Lung microvascular endothelial cell (primary cell): ENCODE results near the gene TTC7B. TPM values are rescaled to one million over a fixed set of nuclear protein-coding genes. Genes with fewer than 3 reads are reported as not detected.

ENCODE experiments used
- DNase-seq, 2 donors: peaks; one replicate each; pipeline versions ENCODE4 v3.0.0 to v3.0.0-alpha.2; 2010; ENCODE audit warnings: low read depth in 2 of 2
- total RNA-seq: library from RNA; depleted of rRNA; stranded (reverse); fragments of >200 nt; gene quantifications from 2 replicates; pipeline ENCODE4 v1.2.1, GENCODE V29; 2014

TTC7B gene
- total RNA-seq, 1 donor from 2014 or later, result 14.7 TPM

DNA sequence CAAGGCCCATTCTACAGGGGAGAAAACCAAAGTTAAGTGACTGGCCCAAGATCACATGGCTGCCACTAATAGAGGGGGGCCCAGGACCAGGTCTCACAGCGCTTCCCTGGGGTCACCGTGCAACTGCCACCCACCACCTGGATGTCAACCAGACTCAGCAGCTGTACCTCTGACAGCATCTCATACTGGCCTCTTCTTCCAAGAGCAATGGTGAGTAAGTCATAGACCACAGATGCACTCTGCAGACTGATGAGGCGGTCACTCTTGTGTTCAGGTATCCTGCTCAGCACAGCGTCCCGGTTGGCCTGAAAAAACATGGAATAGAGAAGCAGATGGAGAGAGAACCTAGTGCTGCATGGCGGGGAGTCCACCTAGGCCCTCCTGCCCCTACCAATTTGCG is 139.9 kb downstream of the TTC7B start:
- DNase-seq, result no peak

DNA sequence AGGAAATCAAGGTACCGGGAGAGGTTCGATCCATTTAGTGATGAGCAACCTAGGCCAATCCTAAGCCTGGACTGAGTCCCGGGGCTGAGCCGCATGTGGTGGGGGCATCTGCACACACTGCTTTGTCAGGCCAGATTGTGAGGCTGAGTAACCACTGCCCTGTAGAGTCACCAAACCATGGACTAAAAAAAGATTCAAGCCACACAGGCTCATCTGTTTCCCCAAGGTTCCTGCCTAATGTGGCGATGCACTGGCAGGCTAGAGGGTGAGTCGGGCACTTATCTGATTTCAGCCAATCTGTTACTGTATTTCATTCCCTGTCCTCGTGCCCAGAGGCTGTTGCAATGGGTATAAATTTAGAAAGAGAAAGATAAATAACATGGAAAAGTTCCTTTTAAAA is 140.8 kb downstream of the TTC7B start:
- no peak for DNase-seq

DNA sequence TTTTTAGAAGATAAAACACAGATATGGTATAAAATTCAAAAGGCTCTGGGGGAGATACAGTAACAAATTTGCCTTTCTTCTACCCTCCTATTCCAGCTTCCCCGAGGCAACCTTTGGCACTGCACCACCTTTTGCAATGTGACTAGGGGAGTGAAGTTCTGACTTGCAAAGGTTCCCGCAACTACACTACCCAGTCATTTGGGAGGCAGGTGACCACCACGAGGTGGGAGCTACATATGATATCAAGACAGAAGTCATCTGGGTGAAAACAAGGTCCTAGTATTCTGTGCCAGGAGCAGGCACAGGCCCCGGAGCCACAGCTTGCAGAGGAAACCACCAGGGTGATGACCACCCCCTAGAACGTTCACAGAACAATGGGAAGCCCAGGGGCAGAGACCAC is 141.5 kb downstream of the TTC7B start:
- no peak for DNase-seq

DNA sequence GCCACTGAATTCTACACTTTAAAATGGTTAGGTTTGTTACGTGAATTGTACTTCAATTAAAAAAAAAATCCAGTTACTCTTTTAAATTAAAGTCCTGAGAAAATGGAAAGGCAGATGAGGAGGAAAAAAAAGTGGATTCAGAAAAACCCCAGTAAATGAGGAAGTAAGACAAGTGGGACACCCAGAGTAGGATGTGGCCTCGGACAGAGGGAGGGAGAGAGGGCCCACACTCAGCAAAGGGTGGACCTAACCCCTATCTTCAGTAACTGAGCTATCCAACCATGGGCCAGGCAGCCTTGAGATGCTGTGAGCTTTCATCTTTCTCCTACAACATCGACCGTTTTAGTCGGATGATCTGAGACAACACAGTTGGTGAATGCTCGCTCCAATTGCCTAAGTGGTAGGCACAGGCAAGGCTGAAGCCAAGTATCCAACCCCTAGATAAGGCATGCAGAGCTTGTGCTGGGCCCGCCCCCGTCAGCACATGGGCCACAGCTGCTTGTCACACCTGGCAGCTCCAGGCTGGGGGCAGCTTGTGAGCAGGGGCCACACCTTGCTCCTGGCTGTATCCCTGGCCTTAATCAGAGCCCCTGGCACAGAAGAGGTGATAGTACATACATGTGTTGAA is 142.1 kb downstream of the TTC7B start:
- DNase-seq, result no peak

DNA sequence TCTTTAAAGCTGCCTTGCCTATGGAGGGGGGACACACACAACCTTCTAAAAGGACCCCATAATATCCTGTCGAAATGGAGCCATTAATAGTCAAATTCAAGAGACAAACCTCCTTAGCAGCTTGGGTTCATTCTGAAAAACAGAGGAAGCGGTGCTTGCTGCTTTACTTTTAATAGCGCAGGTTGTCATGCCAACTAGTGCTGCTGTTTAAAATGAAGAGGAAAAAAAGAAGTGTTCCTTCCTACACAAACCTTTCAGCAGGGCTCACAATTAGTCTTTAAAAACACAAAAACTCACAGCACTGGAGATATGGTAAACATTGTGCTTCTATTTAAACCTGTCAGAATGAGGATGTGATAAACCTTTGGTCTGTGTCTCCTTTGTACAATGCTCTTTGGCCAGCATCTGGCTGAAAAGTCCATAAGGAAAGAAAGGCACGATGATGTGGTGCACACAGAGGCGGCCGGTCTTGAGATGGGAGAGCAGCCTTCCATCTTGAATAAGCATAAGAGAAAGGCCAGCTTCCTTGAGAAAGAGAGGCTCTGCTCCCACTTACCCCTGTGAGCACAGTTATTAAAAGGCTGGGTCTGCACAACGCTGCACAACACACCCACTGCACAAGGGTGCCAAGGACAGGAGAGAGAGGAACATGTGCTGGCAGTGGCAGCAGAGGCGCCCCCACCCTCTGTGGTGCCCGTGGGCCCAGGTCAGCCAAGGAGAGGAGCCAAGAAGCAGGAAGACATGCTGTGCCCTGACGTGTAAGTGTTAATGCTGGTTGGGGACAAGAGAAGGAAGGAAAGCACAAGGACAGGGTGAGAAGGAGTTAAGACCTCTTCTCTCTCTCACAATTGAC is 144.6 kb downstream of the TTC7B start:
- peak in 1 of 2 donors; percentile 35 for DNase-seq

DNA sequence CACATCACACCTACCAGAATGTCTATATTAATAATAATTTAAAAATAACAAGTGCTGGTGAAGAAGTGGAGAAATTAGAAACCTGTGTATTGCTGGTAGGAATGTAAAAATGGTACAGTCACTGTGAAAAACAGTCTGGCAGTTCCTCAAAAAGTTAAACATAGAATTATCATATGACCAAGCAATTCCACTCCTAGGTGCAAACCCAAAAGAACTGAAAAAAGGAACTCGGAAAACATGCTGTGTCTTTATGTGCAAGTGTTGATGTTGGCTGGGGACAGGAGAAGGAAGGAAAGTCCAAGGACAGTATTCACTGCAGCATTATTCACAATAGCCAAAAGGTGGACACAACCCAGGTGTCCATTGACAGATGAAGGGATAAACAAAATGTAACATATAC is 146.5 kb downstream of the TTC7B start:
- no peak for DNase-seq

DNA sequence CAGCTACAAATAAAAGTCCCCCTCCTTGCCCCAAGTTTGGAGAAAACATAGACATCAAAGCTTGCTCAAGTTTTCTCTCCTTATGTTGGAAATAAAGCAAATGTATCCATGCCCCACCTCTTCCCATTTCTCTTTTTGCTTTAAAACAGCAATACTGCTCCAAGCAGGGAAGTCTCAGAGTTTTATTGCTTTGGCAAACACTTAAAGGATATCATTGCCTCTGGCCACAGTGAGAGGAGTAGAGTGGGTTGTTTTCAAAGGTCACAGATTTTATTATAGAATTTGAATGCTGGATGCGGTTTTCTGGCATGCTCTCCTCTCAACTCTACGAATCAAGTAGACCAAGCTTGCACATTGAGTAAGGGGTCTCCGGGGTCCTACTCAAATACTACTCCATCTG is 149.7 kb downstream of the TTC7B start:
- no peak for DNase-seq

DNA sequence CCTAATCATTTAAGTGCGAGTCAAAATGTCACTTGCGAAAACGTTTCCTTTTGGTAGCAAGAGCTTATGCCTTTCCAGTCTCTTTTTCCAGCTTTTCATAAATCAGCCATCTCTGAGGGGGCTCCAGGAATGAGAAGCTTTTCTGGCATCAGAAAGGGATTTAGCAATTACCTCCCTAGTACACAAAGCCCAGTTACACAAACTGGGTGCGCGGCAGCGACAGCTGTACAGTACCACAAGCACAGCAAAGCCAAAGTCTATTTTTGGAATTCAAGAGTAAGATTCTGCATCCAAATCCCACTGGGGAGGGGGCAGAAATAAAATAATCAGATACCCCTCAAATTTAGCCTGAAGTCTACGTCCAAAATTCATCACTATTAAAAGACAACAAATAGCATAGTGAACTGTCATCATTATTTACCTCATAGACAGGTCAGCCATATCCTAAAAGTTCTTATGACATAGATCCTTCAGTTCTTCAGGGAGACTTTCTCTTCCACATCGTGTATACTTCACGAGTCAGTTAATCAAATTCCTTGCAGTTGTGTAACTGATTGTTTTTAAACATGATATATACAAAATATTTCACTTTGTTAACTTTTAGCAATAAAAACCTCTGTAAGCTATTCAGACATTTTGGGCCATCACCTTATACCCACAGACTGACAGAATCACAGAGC is 150.8 kb downstream of the TTC7B start:
- DNase-seq, result no peak

DNA sequence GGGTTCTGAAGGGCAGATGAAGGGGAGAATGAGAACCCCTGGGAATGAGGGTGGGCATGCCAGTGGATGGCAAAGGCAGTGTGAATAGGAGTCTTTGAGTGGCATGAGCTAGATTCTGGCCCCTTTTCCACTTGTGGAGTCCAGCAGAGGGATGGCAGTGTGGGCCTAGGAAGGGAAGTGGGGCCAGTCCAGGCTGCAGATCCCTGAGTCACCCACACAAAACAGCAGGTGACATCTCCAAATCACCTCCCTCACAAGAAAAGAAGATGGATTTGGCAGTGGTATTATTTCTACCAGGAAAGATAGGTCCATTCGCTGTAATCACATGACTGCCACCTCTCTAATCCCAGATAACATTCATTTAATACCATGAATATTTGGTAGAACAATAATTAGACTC is 151.3 kb downstream of the TTC7B start:
- no peak for DNase-seq

DNA sequence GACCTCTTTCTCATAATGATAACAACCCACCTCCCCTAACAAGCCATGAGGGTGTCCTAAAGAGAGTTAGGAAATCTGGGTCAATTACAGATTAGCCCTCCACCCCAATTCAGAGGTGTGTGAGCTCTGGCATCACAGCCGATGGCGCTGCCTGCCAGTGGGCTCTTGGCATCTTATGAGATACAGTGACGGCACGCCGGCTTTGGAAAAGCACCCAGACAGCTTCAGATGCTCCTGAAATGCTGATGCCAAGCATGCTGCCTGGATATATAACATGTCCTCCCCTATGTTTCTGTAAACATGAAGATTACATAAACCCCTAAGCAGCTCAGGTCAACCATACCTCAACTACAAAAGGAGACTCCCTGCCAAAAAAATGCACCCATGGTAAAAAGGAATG is 152.6 kb downstream of the TTC7B start:
- DNase-seq, result no peak

DNA sequence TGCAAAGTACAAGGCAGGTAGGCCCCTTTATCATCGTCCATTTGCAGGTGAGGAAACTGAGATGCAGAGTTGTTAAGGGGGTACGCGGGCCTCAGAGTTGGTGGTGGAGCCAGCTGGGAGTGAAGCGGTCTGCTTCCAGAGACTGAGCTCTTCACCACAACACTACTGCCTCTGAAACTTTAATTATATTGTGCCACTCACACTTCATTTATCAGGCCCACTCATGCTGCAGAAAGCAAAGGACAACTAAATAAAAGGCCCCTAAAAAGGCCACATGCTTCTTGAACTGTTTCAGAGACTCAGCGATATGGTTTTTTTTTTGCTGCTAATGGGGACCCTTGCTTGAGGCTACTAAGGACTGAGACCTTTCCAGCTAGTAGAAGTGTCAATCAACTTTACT is 153.1 kb downstream of the TTC7B start:
- DNase-seq, result no peak

DNA sequence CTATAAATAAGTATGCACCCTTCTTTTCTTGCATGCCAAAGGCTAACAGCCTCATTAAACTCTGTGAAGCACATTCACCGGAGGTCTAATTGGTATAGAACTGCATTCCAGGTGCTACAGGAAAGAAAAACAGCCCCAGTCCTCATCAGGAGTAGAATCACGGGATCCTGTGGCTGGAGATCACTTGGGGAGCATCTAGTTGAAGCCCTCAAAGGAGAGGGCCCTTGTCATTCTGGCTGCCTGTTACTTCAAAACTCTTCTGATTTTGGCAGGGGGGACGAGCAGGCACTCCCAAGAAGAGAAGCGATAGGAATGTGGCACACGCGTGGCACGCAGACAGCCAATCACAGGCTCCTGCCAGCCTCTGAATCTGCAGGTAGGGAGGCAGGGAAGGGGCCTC is 154.4 kb downstream of the TTC7B start:
- no peak for DNase-seq

DNA sequence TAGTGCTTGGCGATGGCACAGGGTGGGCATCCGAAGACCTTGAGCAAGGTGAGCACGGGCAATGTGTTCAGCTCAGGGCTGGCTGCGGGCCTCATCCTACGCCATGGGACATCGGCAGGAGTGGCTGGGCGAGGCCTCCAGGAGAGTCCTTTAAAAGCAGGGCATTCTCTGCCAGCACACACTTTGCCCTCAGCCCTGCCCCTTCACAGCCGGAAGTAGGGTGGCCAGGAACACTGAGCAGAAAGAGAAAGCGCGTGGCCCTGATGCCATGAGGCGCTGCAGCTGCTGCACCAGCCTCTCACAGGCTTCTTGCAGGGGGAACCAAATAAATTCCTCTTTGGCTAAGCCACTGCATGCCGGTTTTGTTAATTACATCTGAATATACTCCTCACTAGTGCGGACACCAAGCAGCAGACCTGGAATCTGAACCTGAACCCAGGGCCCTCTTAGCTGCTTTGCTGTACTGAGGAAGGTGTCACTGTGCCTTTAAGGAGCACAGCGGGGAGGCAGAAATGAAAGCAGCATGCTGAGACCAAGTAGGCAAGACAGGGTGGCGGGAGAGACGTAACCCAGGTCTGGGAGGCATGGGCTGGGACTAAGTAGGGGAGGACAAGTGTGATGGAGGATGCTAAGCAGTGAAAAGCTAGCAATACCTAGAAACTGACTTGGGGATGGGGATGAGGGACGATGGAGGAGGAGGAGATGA is 155.2 kb downstream of the TTC7B start:
- no peak for DNase-seq

DNA sequence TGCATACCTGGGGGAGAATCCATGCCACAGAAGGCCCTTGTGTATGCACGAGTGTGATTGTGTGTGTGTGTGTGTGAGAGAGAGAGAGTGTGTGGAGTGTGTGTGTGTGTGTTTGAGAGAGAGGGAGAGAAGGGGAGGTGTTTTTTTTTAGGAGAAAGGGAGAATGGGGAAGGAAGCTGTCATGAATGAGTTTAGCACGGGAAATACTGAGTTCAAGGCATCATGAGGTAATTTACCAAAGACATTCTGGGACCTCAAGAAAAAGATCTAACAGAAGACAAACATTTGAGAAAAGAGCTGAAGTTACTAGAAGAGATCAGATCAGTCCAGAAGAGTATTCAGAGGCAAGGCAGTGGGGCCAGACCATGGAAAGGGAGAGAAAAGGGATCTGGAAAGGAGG is 157.1 kb downstream of the TTC7B start:
- no peak for DNase-seq

DNA sequence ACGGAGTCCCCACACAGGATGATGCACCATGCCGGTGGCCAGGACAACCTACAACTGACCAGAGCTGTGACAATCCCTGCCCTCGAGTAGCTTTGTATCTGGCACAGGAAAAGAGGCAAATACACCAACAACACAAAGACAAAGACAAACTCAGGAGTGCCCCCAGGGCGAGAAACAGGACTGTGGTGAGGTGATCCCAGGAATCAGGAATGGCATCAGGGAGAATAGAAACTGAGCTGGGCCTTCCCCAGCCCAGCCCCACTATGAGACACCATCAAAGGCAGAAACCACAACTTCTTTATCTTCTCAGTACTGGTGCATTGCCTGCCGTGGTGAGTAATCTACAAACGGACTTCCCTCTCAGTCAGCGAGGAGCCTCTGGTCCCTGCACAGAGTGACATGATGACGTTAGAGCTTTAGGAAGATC is 157.7 kb downstream of the TTC7B start:
- DNase-seq, result peak in 1 of 2 donors; percentile 57

DNA sequence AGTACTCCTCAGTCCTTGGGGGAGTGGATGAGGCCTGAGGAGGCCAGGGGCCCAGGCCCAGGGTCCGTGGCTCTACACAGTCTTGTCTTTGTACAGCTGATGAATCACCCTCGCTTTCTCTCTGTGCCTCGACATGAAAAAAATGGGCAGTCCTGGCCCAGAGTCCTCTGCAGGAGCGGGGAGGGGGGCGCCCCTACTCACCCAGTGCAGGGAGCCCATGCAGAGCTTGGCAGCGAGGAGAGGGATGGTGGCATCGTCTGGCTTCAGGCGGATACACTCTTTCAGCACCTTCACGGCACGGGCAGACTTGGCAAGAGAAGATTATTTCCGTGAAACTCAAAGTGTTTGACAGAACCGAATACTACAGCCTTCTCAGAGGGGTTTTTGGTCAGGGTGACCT is 159.3 kb downstream of the TTC7B start:
- no peak for DNase-seq

DNA sequence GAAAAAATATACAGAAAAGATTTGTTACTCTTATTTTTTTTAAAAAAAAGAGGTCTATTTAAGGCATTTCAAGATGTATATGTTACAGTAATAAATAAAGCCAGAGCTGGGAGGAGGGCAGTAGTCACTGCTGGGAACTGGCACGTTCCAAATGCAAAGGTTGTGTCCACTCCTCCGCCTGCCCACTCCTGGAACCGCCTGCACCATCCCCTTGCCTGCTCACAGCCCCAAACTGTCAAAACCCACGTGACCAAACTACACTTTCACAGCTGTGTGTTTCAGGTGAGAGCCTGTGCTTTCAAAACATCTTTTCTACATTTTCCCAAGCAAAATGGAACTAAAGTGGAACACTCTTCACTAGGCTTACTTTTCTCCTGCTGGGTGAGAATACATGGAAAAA is 160.4 kb downstream of the TTC7B start:
- no peak for DNase-seq

DNA sequence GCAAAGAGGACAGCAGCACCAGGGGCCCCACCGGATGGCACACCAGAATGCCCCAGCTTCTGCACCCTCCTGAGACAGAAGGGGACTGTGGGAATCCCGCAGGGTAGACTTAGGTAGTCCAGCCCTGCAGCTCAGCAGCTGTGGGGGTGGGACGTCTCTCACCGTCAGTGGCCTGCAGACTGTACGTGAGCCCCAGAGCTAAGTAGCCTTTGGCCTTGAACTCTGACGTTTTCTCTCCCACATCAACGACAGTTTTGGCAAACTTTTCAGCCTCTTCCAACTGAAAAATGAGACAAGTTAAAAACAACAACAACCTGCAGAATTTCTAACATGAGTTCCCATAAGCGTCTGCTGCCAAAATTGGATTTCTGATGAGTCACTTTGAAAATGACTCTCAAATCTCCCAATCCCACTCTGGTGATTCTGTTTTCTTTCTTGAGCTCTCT is 161.4 kb downstream of the TTC7B start:
- DNase-seq, result no peak

DNA sequence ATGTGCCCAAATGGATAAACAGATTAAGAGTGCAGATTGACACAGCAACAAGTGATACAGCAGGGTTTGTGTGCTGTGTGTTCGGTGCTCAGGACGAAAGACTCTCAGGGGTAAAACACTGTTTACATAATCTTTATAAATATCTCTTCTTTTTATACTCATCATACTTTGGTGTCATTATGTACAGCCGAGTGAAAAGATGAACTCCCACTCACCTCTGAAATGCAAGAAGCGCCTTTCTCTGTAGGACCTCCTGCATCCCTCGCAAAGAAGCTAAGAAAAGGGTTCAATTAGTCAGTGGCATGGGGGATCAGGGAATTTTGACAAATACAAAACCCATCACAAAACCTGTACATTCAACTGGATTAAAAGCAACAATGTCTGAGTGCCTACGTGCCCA is 163.6 kb downstream of the TTC7B start:
- DNase-seq, result no peak

DNA sequence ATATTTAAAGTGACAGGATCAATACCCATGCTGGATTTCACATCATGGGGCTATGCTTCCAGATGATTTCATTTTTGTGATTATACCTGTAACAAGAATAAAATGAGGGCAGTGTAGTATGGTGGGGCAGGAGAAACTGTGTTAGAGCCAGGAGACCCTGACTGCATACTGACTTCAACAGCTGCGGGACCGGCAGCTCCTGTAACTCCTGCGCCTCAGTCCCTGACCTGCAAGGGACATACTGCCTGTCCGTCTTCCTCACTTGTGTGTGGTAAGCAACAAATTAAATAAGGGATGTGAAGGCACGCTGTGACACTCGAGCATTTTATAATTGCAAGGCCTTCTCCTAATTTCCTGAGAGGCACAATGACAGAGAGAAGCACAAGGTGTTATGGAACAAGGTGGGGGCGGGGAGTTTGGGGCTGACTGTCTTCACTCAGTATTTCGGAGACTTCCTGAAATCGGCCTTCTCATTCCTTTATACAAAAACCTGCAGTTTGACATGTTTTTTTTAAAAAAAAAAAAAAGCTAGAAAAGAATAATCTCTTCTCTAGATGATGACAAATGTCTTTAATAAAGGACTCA is 164.2 kb downstream of the TTC7B start:
- DNase-seq, result no peak

DNA sequence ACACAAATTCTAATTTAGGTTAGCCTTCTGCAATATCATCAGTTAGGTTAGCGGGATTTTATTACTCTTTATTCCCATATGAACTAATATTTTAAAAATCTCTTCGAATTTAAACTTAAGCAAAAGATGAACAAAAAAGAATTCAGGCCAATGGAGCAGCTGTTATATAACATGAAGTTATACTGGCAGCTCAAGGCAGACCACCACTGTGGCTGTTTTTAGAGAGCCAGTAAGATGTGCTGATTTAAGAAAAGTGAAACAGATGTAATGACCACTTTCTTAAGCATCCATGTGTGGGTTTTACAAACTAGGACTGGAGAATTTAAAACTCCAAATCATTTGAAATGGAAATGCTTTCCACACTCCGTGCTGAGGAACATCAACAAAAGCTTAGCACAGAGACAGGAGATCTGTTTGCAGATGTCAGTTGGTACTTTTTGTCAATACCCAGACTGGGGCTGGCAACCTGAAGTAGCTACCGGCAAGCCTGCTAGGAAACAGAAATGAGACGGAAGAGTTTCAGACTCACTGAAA is 164.9 kb downstream of the TTC7B start:
- DNase-seq, result no peak
